Choroid plexus epithelial cell (primary cell): ENCODE results near the gene NR2F1.
A peak's percentile ranks its signal among the peaks of the same experiment; 100 is the strongest.

Source experiments
- DNase-seq: peaks from one replicate; pipeline ENCODE4 v3.0.0-alpha.2; 2010; ENCODE audit warnings: low read depth
- H3K4me3 ChIP-seq: 2 replicates; pipeline ENCODE4 v1.5.1; 2011; ENCODE audit warnings: low read depth, mild to moderate bottlenecking, control low read depth, low read length, moderate library complexity
- CTCF ChIP-seq: conservative IDR thresholded peaks from 2 replicates; pipeline ENCODE4 v1.5.1; 2011; ENCODE audit warnings: low read depth, mild to moderate bottlenecking, control low read depth, inconsistent platforms, low read length, moderate library complexity

NR2F1 gene

DNA sequence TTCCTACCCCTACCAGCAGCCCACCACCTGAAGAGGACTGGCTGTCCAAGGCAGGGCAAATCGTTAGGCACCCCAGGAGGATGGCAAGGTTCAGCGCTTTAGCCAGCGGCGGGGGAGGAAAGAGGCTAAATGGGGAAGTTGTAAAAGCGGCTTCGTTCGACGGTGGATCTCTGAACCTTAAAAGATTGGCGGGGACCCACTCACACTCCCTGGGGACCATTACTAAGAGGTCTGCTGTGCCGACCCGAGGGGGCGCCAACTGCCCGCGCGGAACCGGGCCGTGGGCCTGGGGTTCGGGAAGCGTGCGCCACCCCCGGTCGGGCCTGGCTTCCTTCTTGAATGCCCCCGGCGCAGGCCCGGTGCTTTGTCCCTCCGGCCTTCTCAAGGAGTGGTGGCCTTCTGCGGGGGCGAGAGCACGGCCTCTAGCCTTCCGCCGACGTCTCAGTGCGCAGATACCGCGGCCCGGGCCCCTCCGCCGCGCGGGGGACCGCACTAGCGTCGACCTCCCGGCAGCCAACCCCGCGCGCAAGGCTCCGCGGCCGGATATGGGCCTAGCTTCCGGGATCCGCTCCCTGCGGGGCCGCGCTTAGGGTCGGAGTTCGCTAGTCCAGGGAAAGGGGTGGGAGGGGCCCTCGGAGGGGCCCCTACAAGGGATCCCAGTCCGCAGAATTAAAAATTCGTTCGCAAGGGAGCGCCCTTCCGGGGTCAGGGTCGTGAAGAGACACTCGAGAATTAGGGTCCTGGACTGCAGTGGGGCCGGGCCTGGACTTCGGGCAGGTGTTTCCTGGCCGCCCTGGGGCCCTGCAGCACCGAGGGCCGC lies 12.5 kb upstream of the NR2F1 start:
- peak overlapping the region; percentile 41 for H3K4me3 ChIP-seq
- no peak for TF ChIP-seq CTCF
- DNase-seq = peak; percentile 66

GRCh38 chr5:93571114-93571949 lies 11.7 kb upstream of the NR2F1 start:
- H3K4me3 ChIP-seq = peak overlapping the region; percentile 54

DNA sequence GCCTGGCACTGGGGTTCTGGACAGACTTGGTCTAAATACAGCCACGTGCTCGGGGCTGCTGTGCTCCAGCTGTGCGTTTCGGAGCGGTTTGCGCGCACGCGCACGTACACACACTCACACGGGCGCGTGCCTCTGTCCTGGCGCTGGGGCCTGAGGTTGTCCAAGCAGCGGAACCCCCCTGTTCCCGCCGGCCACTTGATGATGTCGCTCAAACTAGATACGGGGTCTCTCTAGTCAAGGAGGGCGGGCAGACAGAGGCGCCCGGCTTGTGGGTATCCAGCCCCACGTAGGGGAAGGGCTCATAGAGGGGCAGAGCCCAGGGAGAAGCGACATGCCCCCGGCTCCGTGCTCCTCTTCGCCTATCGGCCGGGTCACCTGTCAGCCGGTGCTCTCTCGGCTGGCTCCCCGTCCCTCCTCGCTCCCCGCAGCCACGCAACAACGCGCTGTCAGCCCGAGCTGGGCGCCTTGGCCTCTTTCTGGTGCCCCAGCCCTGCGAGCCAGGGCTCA lies 10.9 kb upstream of the NR2F1 start:
- peak; percentile 81 for DNase-seq
- no peak for TF ChIP-seq CTCF
- peak overlapping the region; percentile 54 for H3K4me3 ChIP-seq

More at GRCh38 chr5:93571114-93571949, 11.7 kb upstream of the NR2F1 start:
- peak; percentile 60 for DNase-seq
- TF ChIP-seq CTCF = no peak

- peak; percentile 80 for DNase-seq
- H3K4me3 ChIP-seq = peak overlapping the region; percentile 54
- no peak for TF ChIP-seq CTCF
These were observed 10.2 kb upstream of the NR2F1 start for GRCh38 chr5:93572608-93573353.

GRCh38 chr5:93573354-93574351 lies 9.4 kb upstream of the NR2F1 start:
- no peak for TF ChIP-seq CTCF
- peak; percentile 36 for DNase-seq
- peak overlapping the region; percentile 54 for H3K4me3 ChIP-seq
